ENCODE results near the gene MRPL55.

Gene MRPL55

DNA sequence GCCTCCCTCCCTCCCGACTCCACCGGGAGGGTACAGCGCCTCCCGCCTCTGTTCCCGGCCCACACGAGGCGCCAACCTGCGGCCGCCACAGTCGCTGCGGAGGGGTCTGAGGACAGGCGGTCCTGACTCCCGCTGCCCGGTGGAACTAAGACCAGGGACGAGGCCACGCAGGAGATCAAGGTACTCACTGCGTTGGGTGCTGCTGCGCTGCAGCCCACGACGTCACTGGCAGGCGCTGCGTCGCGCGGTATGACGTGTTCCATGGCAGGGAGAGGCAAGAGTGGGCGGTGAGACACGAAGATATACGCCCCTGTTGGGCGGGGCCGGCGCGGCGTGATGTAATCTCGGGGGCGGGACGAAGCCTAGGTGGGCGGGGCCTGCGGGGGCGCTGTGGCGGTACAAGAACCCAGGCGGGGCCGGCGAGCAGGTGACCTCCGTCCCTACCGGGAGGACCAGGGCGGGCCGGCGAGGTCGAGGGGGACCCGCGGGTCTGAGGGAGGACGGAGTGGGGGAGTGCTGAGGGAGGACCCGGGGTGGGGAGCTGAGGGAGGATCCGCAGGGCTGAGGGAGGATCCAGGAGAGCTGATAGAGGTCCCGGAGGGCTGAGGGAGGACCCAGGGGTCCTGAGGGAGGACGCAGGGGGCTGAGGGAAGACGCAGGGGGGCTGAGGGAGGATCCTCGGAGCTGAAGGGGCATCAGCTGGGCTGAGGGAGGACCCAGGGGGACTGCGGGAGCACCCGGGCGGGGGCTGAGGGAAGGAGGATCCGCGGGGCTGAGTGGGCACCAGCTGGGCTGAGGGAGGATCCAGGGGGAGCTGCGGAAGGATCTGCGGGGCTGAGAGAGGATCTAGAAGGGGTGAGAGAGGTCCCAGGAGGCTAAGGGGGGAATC is at the start of gene MRPL55:
Gene MRPL55 (minus strand): TSS at position 227 of the 889 bp plus-strand sequence. CDS start 1,039 bp downstream, outside the sequence.
- DNase-seq (ENCODE audit: low read depth), result peak; percentile 100

DNA sequence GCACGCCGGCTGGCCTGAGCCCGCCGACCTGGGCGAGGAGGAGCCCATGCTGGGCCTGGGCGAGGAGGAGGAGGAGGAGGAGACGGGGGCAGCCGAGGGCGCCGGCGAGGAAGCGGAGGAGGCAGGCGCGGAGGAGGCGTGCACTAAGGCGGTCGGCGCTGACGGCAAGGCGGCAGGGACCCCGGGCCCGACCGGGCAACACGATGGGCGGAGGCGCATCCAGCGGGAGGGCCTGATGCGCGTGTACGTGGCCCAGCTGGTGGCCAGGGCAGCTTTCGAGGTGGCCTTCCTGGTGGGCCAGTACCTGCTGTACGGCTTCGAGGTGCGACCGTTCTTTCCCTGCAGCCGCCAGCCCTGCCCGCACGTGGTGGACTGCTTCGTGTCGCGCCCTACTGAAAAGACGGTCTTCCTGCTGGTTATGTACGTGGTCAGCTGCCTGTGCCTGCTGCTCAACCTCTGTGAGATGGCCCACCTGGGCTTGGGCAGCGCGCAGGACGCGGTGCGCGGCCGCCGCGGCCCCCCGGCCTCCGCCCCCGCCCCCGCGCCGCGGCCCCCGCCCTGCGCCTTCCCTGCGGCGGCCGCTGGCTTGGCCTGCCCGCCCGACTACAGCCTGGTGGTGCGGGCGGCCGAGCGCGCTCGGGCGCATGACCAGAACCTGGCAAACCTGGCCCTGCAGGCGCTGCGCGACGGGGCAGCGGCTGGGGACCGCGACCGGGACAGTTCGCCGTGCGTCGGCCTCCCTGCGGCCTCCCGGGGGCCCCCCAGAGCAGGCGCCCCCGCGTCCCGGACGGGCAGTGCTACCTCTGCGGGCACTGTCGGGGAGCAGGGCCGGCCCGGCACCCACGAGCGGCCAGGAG is 49.3 kb upstream of the MRPL55 start:
- no peak for DNase-seq (ENCODE audit: low read depth)

DNA sequence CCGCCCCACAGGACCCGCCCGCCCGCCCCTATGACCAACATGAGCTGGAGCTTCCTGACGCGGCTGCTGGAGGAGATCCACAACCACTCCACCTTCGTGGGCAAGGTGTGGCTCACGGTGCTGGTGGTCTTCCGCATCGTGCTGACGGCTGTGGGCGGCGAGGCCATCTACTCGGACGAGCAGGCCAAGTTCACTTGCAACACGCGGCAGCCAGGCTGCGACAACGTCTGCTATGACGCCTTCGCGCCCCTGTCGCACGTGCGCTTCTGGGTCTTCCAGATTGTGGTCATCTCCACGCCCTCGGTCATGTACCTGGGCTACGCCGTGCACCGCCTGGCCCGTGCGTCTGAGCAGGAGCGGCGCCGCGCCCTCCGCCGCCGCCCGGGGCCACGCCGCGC is 48.6 kb upstream of the MRPL55 start:
- no peak for DNase-seq (ENCODE audit: low read depth)

DNA sequence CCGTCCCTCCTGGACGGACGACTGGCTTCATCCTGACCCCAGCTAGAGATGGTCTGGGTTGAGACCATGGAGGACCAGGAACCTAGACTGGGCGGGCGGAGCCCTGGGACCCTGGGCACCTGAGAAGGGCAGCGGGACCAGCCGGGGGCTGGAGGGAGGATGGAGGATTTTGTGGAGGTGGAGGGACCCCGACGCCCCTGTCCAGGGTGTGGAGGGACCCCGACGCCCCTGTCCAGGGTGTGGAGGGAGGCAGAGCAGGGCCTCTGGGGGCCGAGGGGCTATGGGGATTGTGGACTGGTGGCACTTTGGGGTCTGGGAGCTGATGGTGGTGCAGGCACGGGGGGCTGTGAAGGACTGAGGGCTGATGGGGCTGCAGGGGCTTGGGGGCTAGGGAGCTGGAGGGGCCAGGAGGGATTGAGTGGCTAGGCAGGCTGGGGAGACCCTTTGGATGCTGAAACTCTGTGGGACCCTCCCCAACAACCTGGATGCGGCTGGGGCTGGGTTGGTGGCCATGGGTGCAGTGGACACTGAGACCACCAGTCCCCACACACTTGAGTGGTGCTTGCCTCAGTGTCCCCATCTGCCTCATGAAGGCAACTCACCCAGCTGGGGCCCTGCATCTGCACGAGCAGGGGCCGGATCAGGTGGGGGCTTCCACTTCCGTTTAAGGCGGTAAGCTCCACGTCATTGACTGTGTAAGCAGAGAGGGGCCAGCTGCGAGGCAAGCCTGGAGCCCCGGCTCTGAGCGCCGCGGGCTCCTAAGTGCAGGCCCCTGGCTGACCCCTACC is 48.0 kb upstream of the MRPL55 start:
- DNase-seq (ENCODE audit: low read depth), result no peak

DNA sequence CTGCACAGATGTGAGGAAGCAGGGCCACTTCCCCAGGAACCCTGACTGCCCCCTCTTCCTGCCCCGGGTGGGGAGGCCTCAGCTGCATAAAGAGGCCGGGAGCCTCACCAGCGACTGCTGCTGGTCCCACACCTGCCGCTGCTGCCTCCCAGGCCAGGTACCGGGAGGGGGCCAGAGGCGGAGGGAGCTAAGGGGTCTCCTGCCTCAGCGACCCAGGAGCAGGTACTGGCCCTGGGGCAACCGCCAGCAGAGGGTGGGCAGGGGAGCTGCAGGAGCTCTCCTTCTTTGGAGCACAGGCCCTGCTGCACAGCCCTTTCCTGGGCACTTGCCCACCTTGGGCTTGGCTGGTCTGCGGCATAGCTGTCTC is 47.4 kb upstream of the MRPL55 start:
- no peak for DNase-seq (ENCODE audit: low read depth)

DNA sequence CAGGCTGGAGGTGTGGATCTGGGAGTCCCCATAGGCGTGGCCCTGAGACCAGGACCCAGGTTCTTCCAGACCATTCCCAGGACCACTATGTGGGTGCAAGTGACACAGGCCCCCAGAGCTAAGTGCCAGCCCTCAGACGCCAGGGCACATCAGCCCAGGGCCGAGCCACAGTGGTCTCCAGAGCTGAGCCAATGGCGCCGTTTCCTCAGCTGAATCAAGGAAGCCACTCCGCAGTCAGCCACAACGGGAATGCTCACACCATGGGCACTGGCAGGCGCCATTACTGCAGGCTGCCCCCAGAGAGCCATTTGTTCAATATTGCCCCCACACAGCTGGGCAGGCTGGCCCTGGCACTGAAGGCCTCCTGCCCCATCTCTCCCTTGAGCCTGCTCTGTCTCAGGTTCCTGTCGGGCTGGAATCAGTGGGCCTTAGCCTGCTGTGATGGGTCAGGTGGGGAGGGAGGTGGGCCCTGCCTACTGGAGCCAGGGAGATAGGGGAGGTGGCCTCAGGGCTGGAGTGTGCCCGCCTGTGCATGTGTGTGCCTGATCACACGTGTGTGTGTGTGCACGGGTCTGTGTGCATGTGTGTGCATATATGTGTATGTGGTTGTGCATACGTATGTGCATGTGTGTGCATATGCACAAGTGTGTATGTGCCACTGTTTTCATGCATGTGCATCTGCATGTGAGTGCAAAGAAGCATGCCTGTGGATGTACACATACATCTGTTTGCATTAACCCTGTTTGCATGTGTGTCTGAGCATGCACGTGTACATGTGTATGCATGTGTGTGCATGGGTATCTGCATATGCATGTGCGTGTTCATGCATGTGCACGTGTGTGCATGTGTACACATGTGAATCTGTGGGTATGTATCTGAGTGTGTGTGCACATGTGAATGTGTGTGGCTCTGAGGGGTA is 46.8 kb upstream of the MRPL55 start:
- no peak for DNase-seq (ENCODE audit: low read depth)

DNA sequence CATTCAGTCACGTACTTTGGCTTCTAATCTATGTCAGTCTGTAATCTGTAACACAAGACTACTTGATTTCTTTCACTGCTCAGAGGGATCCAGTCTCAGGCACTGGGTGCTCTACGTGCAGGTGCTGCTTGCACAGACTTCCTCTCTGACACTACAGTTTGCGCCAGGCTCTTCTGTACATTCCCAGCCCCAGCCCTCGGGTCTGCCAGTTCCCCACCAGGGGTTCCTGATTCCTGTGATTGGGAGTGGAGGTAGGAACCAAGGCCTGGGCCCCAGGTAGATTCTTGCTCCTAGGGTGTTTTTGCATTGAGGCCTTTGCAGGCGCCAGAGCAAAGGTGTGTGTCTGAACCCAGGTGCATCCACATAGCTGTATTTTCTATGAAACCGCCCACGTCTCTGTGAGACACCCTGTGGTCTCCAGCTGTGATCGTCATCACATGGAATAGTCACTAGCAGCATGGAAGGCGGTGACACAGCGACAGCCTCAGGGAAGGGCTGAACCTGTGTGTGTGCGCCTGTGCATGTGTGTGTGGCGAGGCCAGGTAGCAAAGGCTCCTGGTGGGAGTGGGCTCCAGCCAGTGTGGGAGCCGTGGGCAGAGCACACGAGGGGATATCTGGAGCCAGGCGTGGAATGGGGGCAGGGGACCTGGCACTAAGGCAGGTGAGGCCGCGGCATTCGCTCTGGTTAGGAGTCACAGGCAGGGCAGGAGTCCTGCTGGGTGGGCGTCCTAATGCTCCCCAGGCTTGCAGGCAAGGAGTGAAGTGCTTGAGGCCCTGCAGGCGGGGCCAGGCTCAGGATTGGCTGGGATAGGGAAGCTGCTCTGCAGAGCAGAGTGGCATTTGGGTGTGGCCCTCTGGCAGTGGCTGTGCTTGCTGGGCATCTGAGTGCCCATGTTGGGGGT is 45.8 kb upstream of the MRPL55 start:
- DNase-seq (ENCODE audit: low read depth), result no peak

DNA sequence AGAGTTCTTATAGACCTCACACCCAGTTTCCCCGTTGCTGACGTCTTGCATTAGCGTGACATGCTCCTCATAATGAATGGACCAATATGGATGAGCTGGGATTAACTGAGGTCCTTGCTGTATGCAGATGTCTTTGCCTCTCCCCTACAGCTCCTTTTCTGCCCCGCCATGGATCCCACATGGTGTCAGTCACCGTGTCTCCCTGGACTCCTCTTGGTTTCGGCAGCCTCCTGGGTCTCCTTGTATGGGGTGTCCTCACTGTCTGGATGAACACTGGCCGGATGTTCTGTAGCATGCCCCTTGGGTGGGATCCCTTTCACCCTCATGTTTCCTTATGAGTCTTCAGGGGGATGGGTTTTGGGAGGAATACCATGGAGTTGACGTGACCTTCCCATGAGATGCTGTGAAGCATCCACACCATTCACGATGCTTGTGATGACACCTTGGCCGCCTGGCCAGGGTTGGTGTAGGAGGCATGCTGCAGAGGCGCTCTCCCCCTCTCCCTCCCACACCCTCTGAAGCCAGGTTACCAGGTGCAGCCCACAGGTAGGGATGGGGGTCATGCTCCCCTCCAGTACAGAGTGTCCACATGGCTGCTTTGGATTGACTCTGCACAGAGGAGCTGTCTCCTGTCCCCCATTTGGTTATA is 45.0 kb upstream of the MRPL55 start:
- no peak for DNase-seq (ENCODE audit: low read depth)

DNA sequence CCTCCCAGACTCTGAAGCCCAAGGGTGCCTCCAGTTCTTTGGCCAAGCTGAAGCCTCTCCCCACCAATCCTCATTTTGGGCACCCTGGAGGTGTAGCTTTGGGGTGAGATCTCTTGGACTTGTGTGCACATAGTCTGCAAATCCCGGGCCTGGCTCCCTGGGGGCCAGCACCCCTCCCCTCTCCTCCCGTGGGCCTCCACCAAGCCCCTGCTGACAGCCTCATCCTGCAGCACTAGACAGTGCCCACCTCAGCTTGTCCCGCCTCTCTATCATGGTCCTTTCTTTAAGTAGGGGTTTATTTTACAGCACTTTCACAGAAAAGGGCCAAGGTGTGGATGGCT is 43.8 kb upstream of the MRPL55 start:
- no peak for DNase-seq (ENCODE audit: low read depth)

DNA sequence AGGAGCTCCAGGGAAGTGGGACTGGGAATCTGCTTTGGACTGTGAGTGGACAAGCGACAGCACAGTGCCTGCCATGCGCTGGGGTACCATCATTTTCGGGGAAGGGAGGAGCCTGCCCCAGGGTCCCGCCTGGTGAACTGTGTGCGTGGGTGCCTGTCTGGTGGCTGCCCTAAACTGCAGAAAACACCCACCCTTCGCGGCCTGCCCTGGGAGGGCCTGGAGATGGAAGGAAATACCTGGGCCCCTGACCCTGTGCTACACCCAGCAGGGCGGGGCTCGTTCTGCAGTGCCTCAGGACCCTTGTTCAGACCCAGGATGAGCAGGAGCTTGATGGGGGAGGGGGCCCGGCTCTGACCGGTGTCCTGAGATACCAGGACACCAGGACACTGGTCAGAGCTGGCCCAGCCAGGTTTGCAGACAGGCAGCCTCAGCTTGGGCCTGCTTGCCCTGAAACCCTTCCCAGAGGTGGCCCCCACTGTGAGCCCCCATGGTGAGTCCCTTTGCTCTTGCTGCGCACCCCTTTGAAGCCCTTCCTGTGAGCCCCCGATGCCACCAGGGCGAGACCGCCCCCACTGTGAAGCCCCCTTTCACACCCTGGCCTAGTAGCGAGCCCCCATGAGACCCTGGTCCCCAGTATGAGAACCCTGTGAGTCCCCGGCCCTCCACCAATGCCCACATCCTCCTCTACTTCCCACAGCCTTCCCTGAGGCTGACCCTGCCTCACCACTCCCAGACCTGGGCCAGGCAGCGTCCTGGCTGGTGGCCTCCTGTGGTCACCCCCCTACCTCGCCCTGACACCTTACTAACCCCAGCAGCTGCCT is 43.2 kb upstream of the MRPL55 start:
- DNase-seq (ENCODE audit: low read depth), result no peak

DNA sequence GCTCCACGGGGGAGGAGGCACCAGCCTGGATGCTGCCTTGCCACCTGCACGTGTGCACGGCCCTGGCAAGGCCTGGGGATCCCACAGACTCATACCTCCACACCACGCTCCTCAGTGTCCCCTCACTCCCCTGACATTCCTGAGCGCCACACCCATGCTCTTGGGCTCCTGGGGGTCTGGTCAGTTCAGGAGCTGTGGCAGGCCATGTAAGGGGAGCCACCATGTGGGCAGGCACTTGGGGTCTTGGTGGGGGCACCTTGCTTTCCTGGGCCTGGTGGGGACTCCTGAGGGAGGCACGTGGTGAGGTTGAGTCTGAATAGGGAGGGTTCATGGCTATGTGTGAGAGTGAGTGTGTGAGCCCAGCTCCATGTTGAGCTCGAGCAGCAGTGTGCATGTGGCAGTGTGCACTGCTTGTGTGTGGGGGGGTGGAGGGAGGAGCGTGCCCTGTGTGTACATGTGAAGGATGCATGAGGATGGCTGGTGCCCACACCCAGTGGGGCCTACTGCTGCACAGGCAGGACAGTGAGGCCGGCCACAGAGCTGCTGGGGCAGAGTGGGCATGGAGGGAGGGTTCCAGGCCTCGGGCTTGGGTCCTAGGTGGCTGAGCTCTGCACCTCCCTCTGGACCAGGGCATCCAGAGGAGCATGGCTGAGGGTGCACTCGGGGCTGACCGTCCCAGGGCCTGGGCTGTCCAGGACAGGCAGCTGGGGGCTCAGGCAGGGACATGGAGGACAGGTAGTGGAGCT is 42.3 kb upstream of the MRPL55 start:
- no peak for DNase-seq (ENCODE audit: low read depth)

DNA sequence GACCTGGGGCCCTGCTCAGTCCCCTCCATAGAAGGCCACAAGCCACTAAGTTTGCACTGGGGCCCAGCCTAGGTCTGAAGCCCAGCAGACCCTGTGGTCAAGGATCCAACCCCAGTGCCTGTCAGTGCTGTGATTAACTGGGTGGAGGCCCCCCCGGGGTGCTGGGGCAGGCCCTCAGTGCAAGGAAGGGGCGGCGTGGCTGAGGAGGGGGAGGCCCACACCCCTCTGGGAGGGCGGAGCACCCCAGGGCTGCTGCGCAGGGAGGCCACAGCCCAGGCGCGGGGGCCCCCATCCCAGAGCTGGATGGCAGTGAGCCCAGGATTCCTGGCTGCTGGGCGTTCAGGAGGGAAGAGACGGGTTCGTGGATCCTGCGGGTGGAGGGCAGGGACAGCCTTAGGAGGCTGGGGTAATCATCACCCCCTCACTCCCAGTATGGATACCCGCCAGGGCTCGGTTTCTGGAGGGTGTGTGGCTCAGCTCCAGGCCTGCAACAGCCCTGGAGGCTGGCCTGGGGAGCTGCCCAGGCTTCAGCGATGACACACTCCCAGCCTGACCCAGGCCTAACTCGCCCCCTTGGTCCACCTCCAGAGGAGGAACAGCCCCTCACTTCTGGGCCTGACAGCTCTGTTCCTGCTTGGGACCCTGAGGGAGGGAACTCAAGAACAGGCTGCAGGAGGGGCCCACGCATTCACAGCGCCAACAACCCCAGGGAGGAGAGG is 41.5 kb upstream of the MRPL55 start:
- no peak for DNase-seq (ENCODE audit: low read depth)

DNA sequence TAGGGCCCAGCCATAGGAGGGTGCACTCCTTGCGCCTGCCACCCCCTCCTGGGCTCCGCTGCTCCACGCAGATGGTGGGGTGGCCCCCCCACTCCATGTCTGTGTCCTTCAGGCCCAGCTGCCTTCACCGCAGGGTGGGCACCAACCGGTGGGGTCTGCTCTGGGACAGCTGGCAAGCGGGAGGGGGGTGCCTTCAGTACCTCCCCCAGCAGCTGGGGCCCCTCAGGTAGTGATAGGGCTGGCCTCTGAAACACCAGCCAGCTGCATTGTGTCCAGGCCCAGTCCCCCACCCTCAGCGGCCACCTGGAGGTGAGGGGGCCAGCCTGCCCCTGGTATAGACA is 41.0 kb upstream of the MRPL55 start:
- no peak for DNase-seq (ENCODE audit: low read depth)

DNA sequence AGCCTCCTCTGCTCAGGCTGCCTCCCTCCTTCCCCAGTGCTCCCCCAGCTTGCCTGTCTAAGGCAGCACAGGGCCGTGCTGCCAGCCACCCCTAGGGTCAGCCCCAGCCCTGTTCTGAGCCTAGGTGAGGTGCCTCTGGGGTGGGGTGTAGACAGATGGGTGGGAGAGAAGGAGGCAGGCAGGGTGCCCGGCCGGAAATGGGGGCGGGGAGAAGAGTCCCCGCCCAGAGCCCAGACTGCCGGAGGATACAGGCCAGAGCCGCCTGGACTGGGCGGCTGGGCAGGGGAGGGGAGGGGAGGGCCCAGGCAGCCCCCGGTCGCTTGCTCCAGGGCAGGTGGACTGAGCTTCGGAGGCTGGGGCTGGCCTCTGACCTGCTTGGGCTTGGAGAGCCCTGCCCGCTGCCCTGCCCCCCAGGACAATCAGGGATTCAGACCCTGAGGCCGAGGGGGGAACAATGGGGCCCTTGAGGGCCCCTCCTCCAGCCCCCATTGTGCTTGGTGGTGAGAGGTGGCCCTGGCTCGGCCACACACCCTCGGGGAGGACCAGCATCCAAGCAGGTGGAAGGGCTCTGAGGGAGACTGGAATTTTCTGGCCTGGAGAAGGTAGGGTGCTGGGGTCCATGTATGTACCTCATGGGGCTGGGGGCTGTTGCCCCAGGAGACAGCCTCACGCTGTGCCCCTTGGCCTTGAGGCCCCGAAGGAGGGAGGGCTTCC is 40.5 kb upstream of the MRPL55 start, which contains the start of gene GJC2:
Gene GJC2 (plus strand): TSS at position 525 of the 714 bp plus-strand sequence. CDS start 7,829 bp downstream, outside the sequence.
- no peak for DNase-seq (ENCODE audit: low read depth)

DNA sequence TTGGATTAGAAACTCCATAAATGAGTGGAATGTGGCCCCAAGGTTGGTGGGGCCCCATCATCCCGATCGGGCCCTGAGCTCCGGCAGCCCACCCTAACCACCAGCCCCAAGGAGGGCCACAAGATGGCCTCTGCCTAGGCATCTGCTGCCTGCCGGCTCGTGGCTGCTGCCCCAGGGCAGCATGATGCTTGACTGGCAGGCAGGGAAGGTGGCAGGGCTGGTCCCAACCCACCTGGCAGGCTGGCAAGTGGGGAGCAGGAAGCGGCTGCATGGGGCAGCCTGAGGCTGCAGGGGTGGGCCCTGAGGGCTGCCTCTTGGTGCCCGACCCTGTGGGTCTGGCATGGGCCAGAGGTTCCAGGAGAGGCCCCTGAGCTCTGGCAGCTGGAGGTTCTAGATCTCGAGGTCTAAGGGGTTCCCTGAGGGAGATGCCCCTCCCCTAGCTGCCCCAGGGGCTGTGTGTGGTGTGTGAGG is 39.9 kb upstream of the MRPL55 start:
- no peak for DNase-seq (ENCODE audit: low read depth)

DNA sequence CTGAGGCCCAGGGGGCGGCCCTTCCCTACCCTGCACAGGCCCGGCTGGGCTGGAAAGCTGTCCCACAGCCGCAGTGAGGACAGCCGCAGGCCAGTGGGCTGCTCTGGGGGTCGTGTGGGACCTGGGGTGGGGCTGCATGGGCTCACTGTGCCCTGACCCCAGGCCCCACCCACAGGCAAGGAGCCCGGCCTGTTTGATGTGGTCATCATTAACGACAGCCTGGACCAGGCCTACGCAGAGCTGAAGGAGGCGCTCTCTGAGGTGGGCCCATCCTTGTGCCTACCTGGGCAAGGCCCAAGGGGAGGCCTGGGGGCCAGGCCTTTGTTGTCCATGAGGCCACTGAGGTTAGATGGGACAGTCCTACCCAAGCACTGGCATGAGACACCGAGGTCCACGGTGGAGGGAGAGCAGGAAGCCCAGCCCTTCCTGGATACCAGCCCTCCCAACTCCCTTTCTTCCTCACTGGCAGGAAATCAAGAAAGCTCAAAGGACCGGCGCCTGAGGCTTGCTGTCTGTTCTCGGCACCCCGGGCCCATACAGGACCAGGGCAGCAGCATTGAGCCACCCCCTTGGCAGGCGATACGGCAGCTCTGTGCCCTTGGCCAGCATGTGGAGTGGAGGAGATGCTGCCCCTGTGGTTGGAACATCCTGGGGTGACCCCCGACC is 39.2 kb upstream of the MRPL55 start:
- no peak for DNase-seq (ENCODE audit: low read depth)
